HG02943 (cell line): ENCODE measurements around the gene PTPRN2.
"Not testable (repeated sequence)": the region's sequence is repeated elsewhere in the genome, so short reads cannot be mapped to it uniquely, and the experiment has no call there.

Source experiments
- ATAC-seq: cut with Tn5 transposase; IDR thresholded peaks from one replicate; pipeline ENCODE4 v1.9.1; 2021; ENCODE audit warnings: mild to moderate bottlenecking, low read depth, moderate library complexity; ENCODE audit not compliant: unreplicated experiment

Gene PTPRN2

DNA sequence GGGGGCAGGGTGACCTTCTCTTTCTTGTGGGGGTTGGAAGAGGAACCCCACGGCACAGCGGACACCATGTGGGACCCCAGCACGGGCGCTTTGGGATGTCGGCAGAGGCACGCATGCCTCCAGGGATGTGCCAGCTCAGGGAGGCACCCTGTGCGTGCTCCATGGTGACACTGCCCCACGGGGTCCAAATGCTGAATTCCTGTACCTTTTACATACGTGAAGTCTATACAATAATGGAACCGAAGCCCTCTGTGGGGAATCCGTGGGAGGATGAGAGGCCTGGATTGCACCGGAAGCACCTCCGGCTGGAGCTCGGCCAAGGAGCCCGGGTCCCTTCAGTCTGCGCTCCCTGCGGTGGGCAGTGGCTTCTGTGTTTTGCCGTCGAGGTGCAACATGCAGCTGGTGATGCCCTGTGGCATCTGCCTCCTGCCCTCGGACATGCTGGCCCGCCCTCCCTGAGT, 726.6 kb downstream of the PTPRN2 start:
- no peak for ATAC-seq

DNA sequence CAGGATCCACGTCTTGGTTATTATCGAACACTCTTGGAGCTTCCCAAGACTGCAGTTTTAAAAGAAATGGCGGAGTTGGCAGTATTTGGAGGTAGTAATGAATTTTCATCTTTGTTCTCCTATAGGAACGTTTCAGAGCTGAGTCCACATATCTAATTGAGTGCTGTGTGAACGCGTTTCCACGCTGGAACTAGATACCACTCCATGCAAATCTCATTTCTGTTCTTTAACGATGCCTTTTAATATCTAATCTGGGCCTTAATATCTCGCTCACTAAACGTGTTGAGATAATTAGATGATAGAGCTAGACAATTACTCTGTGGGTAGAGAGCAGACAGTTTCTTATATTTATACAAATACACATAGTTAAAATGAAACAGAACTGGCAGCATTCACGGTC, 727.2 kb downstream of the PTPRN2 start:
- ATAC-seq: no peak

DNA sequence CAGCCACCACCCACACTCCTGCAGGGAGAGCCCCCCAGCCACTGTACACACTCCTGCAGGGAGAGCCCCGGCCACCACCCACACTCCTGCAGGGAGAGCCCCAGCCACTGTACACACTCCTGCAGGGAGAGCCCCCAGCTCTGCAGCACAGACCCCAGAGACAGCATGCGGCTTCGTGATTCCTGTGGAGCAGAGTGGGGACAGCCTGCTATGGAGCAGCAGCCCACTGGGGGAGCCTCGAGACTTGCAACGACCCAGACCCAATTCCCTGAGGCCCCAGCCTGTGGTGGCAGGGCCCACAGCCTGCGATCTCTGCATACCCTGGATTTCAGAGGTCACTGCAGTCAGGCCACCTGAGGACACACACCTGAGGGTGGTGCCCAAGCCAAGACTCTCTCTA, 727.7 kb downstream of the PTPRN2 start:
- no peak for ATAC-seq

DNA sequence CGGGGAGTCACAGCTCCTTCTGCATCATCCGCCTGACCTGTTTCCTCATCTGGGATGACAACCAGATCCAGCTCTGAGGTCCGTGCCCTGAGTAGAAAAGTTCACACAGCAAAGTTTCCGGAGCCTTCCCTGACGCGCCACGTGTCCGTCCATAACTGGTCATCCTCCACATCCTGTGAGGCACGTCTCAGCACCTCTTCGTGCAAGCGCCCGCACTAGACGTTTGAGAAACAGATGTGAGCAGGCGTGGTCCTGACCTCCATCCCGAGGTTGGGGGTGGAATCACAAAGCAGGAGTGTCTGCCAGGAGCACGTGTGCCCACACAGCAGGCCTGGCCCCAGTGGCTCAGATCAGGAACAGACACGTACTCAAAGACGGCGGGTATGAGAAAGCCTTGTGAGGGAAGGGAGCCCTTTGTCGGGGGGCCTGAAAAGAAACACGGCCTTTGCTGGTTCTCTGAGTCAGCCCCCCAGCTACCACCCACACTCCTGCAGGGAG, 730.0 kb downstream of the PTPRN2 start:
- ATAC-seq: no peak

DNA sequence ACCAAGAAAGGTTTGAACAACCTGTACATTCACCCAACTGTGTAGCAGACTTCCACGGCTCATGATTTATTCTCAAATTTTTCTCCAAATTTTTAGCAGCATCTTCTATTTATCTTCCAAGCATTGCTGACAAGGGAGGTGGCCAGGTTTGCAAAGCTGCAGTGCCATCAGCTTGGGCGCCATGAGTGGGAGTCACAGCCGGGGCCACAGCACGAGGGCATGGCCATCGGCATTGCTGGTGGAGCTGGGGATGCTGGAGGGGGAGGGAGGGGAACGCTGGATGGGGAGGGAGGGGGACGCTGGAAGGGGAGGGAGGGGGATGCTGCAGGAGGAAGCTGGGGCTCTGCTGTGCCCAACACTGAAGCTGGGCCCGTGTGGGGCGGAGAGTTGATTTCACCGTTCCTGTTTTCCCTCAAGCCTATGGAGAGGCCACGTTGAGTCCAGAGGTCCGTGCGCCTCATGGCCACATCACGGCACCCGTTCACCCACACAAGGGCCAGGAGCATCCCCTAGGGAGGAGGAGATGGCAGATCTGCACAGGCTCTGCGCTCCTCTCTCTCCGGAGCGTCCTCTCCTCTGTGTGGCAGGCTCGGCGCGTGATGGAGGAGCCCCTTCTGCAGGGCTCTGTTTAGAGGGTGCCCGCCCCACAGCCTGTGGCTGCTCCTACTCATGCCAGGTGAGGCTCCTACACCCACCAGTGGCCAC, 730.6 kb downstream of the PTPRN2 start:
- ATAC-seq: no peak

DNA sequence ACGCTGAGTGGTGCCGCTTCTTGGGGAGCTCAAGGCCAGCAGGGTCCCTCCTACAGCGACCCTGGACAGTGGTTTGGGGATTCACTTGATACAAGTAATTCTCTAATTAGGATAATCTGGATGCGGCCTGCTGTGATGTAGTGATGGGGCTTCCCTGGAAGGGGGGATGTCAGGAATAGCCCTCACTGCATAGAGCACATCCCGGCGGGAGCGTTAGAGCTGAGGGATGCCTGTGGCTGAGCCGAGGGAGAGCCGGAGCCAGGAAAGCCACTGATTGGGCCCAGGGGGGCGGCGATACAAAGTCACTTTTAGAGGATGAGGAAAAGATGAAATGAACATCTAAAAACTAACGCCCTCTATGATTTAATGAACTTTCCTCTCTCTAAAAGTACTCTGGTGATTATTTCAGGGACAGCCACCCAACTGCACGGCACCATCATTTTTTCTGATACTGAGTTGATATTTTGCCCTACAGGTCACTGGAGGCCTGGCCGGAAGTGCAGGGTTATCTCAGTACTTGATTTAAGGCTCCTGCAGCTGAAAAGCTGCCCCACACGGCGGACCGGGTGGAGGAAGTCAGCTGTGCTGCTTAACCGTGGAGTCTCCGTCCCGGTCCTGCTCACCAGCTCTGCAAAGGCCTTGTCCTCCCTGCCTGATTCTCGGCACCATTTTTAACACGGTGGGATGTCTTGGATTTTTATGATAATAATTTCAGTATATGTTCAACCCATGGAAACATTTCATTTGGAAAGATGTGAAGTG, 732.0 kb downstream of the PTPRN2 start:
- ATAC-seq: no peak

DNA sequence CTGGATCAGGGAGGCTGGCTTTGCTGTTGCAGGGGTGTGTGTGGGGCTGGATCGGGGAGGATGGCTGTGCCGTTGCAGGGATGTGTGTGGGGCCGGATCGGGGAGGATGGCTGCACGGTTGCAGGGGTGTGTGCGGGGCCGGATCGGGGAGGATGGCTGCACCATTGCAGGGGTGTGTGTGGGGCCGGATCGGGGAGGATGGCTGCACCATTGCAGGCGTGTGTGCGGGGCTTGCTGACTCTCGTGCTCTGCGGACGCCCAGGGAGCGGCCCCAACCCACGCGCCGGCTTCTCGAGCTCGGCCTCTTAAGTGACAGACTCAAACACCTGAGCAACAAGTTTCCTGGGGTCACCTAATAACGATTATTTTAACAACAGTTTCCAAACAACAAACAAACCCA, 732.6 kb downstream of the PTPRN2 start:
- ATAC-seq: no peak

DNA sequence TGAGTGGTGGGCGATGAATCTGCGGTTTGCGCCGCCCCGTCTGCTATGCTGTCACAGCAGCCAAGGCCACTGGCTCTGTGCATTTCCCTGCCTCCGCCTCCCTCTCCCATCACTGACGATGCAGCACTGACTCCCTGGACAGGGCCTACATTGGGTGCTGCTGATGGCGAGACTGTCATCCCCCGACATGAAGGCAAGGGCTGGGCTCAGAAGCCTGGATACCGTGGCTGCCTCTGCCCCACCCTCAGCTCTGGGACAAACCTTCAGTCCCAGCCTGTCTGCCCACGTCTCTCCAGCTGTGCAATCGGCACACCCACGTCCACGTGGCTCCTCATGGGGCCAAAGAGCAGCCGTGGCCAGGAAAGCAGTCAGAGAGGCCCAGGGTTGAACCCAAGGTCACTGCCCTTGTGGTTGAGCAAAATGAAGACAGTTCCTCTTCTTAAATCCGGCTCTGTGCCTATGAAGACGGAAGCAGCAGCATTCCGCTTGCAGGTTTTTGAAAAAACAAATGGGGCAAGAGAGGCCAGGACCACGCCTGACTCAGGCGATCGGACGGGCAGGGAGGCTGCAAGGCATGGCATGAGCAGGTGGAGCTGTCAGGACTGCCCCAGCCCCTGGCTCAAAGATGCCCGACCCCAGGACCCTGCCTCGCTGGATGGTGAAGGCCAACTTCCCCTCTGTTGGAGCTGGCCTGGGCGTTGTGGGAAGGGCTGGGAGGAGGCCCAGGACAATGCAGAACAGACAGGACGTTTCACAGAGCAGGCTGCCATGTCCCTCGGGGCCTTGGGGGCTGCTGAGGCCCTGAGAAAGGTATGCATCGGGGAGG, 733.3 kb downstream of the PTPRN2 start:
- ATAC-seq: no peak

DNA sequence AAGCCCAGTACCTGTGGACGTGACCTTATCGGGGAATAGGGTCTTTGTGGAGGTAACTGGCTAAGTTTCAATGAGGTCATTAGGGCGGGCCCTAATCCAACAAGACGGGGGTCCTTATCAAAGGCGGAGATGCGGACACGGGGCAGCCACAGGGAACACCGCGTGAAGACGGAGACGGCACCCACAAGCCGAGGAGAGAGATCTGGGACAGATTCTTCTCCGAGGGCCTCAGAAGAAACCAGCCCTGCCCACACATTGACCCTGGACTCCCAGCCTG, 733.9 kb downstream of the PTPRN2 start:
- no peak for ATAC-seq

DNA sequence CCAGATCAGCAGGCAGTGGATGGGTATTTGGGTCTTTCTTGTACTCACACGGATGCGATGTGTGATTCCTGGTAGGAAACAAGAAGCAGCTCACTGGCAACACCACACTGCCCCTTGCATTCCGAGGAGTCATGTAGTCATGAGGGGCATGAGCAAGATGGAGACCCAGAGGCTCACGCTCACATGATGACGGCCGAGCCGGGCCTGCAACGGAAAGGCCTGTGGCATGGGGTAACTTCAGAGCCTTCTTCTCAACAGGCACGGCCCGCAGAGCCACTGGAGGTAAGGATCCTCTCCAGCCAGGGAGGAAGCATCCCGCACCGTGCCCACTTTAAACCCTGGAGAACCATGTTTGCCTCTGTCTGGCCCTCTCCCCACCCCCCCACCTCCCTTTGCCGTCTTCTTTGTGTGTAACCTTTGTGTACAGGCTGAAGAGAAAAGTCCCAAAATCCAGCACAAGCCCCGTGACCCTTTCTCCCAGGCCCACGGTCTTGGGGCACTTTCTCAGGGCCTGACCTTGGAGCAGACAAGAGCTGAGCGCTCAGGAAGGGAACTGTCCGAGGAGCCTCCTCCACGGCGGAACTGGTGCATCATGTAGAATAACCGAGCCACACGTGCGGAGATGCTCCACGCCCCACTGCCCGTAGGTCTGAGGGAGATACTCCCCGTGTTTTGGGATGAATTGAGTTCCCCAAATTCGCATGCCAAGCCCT, 734.4 kb downstream of the PTPRN2 start:
- ATAC-seq: no peak

DNA sequence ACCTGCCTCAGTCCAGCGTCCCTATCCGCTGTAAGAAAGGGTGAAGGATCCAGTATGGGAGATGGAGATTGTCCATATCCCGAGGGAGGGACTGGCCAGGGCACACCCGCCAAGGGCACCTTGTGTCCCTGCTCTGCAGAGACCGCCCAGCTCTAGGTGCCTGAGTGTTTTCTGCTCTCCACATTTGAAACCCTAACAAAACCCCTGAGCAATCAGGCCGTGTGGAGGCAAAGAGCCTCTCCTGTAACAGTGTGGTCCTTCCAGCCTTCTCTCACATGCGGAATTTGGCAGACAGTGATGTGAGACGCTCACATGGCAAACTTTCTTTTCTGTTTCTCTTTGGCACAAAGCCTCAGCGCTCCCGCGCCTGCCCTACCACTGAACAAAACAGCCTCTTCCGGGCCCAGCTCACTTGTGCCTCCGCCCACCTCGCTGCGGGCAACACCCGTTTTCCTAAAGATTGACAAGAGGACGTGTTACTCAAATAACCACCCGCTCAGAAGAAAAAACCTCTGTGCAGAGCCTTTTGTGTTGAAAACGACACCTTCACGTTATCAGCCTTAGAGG, 736.0 kb downstream of the PTPRN2 start:
- ATAC-seq: no peak

DNA sequence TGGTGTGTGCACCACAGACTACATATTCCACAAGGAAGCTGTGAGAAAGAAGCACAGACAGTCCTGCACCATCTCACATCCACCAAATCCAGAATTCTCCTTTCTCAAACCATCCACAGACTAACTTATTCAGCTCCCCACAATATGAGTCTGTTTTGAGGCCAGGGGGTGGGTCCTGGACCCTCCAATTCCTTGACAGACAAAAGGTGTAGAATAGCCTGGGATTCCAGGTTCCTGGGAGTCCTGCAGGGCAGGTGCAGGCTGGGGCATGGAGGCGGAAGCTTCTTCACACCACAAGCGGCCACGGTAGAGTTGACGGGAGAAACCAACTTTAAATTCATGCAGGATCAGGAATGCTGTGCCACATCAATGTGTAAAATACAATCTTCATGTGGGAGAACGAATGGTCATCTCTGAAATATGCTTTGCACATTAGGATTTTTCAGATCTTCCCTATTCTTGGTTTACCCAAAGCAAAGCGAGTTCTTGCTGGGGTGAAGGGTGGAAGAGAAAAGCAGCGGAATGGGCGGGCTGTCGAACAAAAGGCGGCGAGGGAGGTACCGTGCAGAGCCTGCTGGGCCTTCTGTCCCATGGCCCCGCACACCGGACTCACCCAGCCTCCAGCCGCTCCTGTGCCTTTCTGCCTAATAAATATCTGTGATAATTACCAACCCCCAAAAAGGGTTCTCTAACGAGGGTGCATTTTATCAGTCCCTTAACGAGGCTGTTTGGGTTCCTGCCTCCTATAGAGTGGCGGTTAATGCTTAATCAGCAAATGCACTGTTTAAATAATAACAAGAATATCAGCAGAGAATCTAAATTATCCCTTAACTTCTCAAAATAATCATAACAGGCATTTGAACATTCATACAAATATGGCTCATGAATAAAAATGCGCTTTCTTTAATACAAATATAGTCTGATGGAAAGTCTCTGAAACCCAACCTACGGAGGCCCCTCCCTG, 736.9 kb downstream of the PTPRN2 start:
- ATAC-seq: no peak

DNA sequence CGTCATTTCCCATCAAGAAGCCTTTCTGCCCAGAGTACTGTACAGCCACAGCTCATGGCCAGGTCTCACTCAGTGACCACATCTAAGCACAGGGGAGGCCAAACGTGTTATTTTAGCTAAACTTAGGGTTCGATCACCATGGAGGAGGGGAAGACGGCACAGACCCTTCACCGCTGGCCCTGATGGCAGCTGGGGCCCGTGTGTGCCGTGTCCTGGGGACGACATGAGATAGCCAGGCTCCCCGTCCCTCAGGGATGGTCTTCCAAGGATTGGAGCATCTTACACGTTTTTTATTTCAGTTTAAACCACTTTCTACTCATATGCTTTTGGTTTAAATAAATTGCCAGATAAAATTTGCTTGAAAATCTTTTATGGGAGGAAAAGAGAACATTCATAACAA, 737.9 kb downstream of the PTPRN2 start:
- ATAC-seq: no peak

DNA sequence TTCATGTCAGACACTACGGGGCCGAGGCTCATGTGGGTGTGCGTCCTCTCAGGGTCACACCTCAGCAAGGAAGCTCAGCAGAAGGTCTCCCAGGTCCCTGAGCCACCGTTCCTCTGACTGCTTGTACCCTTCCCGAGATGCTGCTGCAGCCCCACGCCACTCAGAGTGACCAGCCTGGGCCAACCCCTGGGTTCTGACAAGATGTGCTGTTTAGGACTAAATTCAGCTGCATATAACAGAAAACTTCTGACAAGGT, 738.4 kb downstream of the PTPRN2 start:
- no peak for ATAC-seq

DNA sequence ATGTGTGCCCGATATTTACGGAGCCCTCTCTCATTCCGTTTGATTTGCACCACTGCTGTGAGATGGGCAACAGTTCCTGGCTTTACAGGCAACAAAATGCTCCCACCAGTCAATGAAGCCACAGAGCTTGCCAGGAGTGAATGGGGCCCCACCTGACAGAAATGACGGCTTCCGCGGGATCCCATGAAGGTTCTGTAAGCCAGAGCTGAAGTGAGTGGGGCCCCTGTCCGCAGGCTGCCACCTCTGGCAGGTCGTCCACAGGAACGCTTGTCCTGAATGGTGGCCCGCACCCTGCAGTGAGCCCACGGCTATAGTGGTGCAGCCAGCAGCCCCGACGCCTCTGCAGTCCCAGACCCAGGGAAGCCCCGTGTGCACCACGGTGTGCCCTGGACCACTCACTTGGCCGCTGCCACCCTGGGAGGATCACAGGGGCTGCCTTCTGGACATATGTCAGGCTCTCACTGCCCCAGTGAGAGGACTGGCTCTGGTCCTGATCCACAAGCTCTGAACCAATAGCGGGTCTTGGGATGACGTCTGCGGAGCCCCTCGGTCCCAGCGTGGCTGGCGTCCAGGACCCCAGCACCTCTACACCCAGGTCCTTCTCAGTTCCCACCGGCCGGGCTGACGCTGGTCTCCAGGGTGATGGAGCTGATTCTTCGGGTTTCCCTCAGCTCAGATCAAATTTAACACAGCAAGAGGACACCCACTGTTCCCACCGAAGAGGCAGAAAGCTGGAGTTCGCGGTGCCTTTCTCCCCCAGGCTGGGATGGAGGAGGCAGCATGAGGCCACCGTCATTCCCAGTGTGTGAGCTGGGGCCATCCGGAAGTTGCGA, 738.9 kb downstream of the PTPRN2 start:
- ATAC-seq: no peak

DNA sequence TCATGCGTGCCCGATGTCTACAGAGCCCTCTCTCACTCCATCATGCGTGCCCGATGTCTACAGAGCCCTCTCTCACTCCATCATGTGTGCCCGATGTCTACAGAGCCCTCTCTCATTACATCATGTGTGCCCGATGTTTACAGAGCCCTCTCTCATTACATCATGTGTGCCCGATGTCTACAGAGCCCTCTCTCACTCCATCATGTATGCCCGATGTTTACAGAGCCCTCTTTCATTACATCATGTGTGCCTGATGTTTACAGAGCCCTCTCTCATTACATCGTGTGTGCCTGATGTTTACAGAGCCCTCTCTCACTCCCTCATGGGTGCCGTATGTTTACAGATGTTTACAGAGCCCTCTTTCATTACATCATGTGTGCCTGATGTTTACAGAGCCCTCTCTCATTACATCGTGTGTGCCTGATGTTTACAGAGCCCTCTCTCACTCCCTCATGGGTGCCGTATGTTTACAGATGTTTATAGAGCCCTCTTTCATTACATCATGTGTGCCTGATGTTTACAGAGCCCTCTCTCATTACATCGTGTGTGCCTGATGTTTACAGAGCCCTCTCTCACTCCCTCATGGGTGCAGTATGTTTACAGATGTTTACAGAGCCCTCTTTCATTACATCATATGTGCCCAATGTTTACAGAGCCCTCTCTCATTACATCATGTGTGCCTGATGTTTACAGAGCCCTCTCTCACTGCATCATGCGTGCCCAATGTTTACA, 739.7 kb downstream of the PTPRN2 start:
- ATAC-seq: not testable (repeated sequence)

DNA sequence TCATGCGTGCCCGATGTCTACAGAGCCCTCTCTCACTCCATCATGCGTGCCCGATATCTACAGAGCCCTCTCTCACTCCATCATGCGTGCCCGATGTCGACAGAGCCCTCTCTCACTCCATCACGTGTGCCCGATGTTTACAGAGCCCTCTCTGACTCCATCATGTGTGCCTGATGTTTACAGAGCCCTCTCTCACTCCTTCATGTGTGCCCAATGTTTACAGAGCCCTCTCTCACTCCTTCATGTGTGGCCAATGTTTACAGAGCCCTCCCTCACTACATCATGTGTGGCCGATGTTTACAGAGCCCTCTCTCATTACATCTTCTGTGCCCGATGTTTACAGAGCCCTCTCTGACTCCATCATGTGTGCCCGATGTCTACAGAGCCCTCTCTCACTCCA, 740.9 kb downstream of the PTPRN2 start:
- not testable (repeated sequence) for ATAC-seq

DNA sequence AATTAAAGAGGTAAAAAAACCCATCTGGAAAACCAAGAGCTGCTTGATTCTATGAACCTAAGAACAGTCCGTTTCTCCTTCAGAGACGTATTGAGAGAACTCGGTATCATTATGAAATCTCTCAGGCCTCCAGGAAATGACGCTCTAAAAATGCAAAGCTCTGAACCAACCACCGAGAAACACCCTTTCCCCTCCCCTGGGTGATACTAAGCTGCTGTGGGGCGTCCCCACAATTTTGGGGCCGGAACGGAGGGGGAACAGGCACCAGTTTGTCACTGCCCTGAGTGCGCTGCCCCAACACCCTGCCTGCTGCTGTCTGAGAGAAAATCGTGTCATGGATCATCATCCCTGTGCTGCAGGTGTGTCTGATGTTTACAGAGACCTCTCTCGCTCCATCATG, 741.4 kb downstream of the PTPRN2 start:
- no peak for ATAC-seq
